Fibroblast of pulmonary artery (primary cell): Measurements from ENCODE around the gene CCNB3.
"Not testable (repeated sequence)": the region's sequence is repeated elsewhere in the genome, so short reads cannot be mapped to it uniquely, and the experiment has no call there.

ENCODE experiments used
- DNase-seq: peaks from one replicate; pipeline ENCODE4 v3.0.0-alpha.2; 2010; ENCODE audit warnings: low read depth
- H3K4me3 ChIP-seq: replicated peaks from 2 replicates; pipeline ENCODE4 v1.5.1; 2011; ENCODE audit warnings: low read depth, mild to moderate bottlenecking, control low read depth, low read length, moderate library complexity
- CTCF ChIP-seq: IDR thresholded peaks from 2 replicates; pipeline ENCODE4 v1.5.1; 2011; ENCODE audit warnings: mild to moderate bottlenecking, control low read depth, low read length, inconsistent platforms; ENCODE audit errors: missing control alignments

CCNB3 gene

GRCh38 chrX:50200907-50201306 lies 3.7 kb upstream of the CCNB3 start, which contains the start of gene AKAP4:
Gene AKAP4 (minus strand): TSS chrX:50201007. CDS start chrX:50200889, 118 bp downstream.
- no peak for TF ChIP-seq CTCF
- DNase-seq, result no peak

GRCh38 chrX:50202539-50202938 lies 2.0 kb upstream of the CCNB3 start:
- peak; percentile 13 for DNase-seq
- H3K4me3 ChIP-seq, result no peak overlapping the region
- no peak for TF ChIP-seq CTCF

More at GRCh38 chrX:50200907-50201306, 3.7 kb upstream of the CCNB3 start, which contains the start of gene AKAP4:
- no peak within 1 kb of the TSS for H3K4me3 ChIP-seq

- no peak for DNase-seq
- no peak for TF ChIP-seq CTCF
Measured at GRCh38 chrX:50206753-50207152, 2.2 kb downstream of the CCNB3 start.

GRCh38 chrX:50211510-50211909 lies 6.9 kb downstream of the CCNB3 start:
- no peak overlapping the region for H3K4me3 ChIP-seq
- peak; percentile 32 for TF ChIP-seq CTCF
- peak; percentile 31 for DNase-seq

More at GRCh38 chrX:50206753-50207152, 2.2 kb downstream of the CCNB3 start:
- no peak overlapping the region for H3K4me3 ChIP-seq

- TF ChIP-seq CTCF, result no peak
- DNase-seq, result no peak
- no peak overlapping the region for H3K4me3 ChIP-seq
Measured at GRCh38 chrX:50281253-50281652, 76.7 kb downstream of the CCNB3 start.

- DNase-seq, result no peak
- no peak for TF ChIP-seq CTCF
- H3K4me3 ChIP-seq, result no peak overlapping the region
Measured at GRCh38 chrX:50327235-50327634, 122.7 kb downstream of the CCNB3 start.

- H3K4me3 ChIP-seq, DNase-seq: not testable (repeated sequence)
Measured at GRCh38 chrX:50332668-50333067, 128.1 kb downstream of the CCNB3 start.
